ENCODE data around the gene MEGF11.

GRCh38 chr15:65981837-65982626 lies 271.5 kb downstream of the MEGF11 start:
- TF ChIP-seq CTCF (IDR thresholded peaks at IDR 0.05): peak in 1 of 7 experiments; percentile 18
- no peak for TF ChIP-seq POLR2A (IDR thresholded peaks at IDR 0.05)
